GM18511 (cell line): ENCODE results near the gene VAMP2.

Source experiments
- ATAC-seq: cut with Tn5 transposase; IDR thresholded peaks from one replicate; pipeline ENCODE4 v1.9.1; 2021; ENCODE audit warnings: mild to moderate bottlenecking, moderate library complexity; ENCODE audit not compliant: unreplicated experiment

Gene VAMP2

DNA sequence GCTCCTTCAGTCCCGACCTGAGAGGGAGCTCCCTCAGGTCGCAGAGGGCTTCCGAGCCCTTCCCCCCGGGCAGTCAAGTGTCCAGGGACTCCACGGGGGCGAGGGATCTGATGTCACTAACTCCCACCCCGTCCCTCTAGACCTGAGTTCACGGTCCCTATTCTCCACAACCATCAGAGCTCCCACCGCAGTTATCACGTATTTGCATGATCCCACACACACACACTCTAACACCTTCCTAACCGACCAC, 6.8 kb downstream of the VAMP2 start:
- peak; percentile 0 for ATAC-seq

DNA sequence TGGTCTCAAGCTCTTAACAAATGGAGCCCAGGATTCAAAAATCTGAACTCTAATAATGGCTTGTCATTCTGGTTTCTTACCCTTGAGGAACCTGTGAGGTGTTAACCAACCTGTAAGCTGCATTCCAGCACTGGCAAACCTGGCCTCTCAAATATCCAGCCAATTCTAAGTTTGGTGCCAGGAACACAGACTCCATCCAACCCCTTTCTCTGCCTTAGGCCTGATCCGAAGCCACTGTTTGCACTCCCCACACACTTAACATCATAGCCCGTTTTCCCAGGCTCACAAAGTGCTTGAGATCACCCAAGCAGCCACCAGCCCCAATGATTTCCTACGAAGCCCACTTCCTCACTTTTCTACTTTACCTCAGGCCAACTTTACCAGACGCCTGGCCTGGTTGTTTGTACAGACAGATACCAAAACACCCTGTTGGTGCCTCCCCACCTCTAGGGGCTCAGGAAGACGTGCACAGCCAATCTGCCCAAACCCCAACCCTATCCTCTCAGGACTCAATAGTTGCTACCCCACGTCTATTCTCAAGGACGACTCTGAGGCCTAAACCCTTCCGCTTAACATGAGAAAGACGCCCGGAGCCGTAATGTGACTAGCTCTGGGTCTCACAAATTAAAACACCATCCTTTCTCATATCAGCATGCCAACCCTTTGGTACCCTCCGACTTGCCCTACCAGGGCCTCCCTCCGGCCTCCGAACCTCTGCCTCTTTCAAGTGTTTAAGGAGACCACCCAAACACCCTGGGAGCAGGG, 7.3 kb downstream of the VAMP2 start:
- no peak for ATAC-seq

DNA sequence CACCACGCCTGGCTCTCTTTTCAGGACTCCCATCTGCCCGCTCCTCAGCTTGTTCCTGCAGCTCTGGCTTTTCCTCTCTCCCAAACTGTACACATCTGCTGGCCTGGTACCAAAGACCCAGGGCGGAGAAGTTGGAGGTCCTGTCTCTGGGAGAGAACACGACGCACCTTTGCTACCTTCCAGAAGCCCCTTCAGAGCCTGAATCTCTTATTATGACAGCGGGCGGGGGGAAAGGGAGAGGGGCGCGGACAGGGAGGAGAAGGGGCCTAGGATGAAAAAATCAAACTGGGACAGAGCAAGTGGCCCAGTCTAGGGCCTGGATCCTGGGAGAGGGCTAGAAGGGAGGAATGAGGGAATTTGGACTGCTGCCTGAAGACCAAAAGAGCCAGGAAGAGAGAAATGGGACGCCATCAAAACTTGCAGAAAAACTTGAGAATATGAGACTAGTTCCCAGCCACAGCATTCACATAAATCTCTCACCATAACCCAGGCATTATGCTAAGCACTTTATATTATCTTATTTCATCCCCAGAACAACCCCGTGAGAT, 8.1 kb downstream of the VAMP2 start:
- no peak for ATAC-seq

DNA sequence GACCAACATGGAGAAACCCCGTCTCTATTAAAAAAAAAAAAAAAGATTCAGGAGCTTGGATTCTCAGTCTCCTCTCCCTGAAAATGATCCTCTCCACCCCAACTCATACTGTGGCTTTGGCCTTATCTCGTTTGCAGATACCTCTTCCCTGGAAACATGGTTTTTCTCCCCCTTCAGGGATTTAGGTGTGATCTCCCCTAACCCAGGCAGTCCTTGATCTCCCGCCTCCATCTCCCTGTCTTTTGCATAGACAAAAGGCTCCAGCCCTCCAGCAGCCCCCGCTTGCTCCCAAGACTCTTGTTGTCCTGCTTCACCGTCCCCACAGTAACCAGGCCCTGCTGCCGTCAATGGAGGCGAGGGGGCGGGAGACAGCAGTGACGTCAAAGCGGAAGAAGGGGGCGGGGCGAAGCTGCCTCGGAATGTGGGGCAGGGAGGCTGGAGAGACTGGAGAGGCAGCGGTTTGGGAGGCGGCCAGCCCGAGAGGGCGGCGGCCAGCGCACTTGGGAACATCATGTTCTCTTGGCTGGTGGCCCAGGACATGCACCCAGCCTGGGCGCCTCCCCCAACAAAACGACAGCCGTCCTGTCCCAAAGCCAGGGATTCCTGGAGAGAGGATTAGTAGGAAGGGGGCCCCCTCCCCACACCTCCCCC, 8.7 kb downstream of the VAMP2 start:
- ATAC-seq: no peak

DNA sequence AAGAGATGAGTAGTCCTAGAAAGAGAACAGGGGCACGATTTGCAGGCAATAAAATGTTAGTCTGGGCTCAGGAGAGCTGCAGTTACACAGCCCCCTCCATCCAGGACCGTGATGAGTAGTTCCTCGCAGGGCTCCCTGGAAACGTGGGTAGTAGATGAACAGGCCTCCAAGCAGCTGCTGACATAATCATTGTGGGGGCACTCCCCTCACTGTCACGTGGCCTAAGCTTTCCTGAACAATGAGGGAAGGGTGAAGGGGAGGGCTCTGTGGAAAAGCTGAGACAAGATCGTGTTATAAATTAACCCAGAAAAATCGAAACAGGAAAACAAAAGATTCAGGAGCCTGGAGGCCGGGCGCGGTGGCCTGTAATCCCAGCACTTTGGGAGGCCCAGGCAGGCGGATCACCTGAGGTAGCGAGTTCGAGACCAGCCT, 9.2 kb downstream of the VAMP2 start:
- no peak for ATAC-seq

DNA sequence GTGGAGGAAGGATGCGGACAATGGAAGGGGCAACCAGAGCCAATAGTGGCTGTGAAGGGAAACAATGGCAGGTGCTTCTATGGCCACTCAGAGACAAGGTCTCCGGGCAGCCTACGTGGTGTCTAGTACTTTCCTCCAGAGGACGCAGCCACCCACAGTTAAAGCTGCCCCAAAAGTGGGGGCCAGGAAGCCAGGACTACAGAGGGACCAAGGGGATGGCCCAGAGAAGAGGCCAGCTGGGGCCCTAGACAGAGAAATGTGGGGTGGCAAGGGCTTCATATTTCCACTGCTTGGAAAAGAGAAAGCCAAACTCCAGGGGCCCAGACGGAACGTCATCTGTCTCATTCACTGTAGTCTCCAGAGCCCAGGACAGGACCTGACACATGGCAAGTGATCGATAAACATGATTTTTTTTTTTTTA, 9.7 kb downstream of the VAMP2 start:
- ATAC-seq: no peak

DNA sequence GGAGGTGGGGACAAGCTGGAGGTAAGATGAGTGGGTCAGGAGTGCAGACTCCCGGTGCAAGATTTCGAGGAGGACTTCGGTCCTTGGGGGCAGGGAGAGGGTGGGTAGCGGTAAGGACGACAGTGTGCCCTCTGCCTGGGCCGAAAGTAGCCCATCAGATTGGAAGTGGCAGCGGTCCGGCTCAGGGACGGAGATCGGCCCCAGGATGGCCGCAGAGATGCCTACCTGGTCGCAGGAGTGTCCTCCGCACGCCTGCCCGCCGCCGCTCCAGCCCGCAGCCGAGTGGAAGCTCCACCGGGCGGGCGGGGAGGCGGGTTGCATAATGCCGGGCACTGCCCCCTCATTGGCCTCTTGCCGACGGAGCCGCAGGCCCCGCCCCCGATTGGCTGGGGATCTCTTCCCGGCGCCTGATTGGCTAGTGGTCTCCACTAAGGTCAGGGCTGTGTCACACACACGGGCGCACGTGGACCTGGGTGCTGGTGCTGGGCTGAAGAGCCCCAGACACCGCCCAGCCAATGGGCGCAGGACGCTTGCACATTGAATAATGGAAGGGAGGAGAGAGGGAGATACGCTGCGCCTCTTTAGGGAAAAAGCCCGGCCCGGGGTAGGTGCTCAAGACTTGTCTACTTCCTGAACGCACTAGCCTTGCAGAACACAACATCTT, 10.5 kb downstream of the VAMP2 start, which contains the start of gene PER1:
Gene PER1 (minus strand): TSS at position 293 of the 664 bp plus-strand sequence. CDS start 1,698 bp downstream, outside the sequence.
- no peak for ATAC-seq

DNA sequence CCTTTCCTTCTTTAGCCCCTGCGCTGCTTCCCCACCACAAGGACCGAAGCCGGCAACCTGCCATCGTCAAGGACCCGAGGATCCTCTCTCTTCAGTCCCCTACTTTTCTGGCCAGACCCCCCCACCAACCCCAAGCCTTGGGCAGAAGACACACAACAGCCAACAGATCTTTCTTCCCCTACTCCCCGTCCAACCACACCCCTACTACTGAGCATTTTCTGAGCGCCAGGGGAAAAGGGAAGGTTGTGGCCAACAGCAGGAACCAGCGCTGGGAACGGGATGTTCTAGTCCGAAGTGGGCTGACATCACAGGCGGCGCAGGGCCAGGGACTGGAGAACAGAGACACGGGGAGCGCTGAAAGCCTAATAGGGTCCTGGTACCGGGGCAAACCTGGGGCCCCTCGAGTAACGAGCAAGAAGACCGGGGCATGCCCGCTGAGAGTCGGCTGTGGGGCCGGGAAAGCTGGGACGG, 11.1 kb downstream of the VAMP2 start:
- no peak for ATAC-seq

DNA sequence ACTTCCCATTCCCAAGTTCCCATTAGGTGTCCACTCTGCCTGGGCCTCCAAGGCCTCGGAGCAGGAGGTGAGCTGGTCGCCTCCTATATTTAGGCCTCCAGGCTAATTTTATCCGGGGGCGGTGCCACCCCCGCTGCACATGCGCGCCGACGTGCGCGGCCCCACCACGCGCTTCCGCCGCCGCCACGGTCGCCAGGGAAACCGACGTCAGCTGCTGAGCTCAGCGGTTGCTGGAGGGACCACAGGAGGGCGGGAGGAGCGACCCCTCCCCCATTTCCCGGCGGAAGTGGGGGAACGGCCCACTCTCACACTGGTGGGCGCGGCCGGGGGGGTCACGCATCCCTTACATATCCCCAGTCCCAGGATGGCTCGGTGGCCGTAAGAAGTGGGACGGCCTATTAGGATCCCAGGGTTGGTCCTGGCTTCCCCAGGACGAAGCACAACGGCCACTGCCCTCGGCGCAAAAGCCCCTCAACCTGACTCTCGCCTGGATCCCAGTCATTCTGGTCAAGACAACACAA, 11.6 kb downstream of the VAMP2 start:
- peak; percentile 59 for ATAC-seq

DNA sequence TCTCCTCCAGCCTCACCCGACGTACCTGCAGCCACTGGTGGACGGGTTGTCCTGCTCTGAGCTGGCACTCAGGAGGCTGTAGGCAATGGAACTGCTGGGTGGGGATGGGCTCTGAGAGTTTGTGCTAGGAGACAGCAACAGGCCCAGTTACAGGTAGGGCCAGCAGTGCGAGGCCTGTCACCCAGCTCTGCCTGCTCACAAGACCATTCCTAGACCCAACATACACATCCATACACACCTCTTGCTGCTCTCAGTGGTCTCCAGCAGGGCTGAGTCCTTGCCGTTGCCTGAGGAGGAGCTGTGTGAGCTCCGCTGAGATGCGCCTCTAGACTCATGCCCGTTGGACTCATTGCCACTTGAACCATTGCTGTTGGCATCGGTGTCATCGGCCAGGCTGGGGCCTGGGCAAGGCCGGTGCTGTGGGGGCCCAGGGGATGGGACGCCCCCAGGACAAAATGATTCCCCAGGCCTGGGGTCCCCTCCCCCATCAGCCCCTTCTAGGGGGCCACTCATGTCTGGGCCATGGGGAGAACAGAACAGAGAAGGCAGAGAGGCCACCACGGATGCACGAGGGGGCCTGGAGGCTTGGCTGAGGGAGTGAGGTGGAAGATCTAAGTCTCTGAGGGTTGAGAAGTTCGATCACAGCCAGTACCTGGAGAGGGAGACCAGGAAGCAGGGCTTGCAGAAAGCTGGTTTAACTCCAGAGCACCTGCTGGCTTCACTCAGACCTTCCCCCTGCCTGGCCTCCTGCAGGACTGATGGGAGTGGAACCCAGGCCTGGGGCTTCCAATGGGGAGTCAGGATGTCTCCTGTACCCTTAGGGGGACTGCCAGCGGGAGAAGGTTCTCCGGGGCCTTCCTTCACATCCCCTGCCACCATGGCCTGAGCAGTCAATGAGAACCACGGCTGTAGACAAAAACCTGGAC, 12.3 kb downstream of the VAMP2 start:
- ATAC-seq: no peak

DNA sequence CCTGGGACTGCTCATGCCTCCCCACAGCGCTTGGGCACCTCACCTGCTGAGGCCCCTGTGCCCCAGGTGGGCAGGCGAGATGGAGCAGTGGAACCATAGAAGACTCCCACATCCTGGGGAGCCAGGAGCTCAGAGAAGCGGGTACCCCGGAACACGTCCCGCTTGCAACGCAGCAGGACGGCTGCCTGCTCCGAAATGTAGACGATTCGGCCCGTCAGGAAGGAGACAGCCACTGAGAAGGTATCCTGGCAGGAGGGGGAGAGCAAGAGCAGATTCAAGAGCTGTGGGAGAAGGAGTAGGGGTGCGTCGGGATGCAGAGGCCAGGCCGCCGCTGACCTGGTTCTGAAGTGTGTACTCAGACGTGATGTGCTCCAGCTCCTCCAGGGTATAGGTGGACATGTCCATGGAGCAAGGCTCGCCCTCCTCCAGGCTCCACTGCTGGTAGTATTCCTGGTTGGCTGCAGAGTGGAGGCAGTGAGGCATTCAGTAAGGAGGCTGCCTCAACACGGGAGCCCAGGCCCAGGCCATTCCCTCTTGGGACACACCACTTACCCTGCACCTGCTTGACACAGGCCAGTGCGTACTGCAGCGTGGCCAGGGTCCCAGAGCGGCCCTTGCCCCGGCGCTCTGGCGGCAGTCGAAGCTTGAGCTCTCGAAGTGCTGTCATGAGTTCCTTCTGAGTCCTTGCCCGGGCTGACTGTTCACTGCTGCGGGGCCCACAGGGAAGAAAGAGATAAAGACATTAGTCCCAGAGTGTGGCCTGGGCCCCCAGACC, 13.1 kb downstream of the VAMP2 start:
- no peak for ATAC-seq

DNA sequence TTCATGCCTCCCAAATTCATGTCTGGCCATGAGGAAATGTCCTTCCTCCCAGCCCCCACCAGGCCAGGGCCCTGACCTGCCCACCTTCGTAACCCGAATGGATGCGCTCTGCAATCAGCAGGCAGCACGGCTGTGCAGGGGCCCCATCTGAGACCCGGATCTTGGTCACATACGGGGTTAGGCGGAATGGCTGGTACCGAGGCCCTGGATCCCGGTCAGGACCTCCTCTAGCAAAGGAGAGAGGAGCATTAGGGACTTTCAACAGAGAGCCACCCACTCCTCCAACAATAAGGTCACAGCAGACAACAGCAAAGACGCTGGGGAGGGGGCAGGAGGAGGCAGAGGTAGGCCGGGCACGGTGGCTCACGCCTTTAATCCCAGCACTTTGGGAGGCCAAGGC, 14.2 kb downstream of the VAMP2 start:
- ATAC-seq: no peak

DNA sequence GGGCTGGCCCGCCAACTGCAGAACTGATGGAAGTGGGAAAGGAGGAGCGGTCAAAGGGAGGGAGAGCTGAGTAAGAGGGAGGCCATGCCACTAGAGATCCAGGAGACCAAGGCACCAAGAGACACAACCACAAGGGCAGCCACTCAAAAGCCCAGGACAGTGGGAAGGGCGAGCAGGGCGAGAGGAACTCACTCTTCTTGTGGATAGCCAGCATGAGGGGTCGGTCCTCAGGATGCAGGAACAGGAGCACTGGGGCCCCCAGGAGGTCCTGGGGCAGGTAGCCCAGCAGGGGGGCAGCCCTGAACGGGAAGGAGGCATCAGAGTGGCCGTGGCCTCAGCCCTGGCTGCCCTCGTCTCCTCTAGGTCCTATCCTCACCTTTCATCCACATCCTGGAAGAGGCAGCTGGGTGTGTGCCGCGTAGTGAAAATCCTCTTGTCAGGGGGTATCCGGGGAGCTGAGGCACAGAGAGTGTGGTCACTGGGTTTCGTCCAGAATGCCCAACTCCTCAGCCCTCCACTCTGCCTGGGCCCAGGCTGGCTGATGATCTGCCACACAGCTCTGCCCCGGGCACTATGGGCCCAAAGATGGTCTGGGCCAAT, 14.8 kb downstream of the VAMP2 start:
- ATAC-seq: no peak

DNA sequence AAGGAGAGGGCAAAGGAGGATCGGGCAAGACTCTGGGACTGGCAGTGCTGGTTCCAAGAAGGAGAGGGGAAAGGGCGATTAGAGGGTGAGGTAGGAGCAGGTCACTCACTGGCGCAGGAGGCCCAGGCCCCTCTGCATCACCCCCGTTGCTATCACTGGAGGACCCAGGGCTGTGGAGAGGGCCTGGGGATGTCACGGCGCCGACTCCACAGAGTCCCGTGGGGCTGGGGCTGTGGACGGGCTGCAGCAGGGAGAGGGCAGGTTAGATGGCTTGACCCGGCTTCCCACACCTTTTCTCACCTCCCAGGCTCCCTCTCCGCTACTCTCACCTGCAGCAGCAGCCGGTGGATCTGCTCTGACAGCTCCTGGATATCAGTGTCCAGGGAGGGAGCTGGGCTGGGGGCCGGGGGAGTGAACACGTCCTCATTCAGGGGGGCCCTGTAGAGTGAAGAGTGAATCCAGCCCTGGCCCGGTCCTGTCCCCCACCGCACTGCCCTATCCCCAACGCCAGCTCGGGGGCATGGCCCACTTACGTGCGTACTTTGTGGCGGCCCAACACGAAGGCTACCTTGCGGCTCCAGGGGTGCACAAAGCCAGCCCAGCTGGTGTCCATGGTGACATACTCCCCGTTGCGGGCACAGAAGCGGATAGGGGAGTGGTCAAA, 15.5 kb downstream of the VAMP2 start:
- ATAC-seq: no peak

DNA sequence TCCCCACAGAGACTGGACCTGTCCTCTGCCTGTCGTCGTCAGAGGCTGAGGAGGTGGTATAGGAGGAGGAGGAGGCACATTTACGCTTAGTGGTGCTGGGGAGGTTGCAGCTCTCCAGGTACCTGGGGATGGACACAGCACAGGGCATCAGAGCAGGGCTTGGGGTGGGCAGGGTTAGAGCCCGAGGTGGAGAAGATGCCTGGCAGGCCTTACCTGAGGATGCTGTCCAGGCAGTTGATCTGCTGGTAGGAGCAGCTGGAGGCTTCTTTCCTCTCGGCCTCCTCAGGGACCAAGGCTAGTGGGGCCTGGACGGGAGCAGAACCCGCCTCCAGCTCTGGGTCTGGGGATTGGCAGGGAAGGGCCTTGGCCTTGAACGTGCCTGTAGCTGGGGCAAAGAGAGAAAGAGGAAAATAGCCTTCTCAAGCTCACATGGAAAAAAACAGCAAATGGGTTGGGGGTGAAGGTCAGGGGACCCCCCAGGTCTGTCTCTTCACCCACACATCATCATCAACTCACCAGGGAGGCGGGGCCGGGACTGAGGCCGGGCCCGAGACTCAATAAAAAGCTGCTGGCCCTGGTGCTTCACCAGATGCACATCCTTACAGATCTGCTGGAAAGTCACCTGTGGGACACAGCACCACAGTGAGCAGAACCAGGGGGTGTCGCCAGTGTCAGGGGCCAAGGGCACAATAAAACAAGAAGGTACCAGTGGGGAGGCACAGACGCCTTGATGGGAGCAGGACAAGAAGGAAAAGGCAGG, 16.2 kb downstream of the VAMP2 start:
- no peak for ATAC-seq

DNA sequence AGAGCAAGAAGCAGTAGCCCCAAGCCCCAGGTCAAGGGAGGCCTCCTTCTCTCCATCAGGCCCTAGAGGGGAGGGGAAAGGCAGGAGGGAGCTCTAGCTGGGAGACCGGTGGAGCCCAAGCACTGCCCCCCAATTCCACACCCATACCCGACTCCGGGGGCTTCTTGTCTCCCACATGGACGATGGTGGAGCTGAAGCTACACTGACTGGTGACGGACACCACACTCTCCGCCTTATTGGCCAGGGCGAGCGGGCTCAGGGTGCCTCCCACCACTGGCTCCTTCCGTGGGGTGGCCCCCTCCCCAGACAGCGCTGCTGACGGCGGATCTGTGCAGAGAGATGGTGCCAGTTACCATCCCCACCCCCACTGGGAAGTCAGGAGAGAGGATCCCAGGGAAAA, 16.9 kb downstream of the VAMP2 start:
- ATAC-seq: no peak

DNA sequence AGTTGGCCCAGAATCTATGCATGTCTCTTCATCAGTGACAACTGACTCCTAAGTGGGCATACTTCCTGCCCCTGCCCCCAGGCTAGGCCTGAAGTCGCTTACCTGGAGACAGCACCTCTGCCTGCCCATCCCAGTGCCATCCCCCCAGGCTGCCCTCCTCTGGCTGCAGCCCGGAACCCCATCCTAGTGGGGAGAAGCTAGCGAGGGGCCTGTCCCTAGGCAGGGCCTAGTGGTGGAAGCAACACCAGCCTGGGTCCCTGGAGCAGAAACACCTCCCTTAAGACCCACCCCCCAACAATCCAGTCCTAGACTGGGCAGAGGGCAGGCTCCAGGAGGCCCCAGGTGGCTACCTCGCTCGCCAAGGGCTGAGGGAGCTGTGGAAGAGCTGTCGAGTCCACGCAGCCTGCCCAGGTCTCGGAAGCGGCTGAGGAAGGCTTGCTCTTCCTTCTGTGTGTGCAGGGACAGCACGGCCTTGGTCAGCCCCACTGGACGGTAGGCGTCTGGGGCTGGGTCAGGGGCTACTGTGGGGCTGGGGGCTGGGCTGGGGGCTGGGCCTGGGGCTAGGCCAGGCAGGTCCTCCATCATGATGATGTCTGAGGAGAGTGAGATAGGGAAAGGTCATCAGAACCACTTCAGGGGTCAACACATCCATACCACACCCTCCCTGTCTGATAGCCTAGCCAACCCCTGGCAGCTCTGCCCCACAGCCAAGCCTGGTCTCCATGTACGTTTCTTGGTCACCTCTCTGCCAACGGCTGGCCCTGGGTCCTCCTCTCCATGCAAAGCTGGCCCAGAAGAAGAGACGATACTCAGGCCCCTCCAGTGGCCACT, 18.1 kb downstream of the VAMP2 start:
- ATAC-seq: no peak
